ENCODE measurements around the gene RFC5.
A peak's percentile ranks its signal among the peaks of the same experiment; 100 is the strongest.
"Not testable (repeated sequence)": the region's sequence is repeated elsewhere in the genome, so short reads cannot be mapped to it uniquely, and the experiment has no call there.

RFC5 gene

GRCh38 chr12:118016424-118017264 lies at the start of gene RFC5:
RFC5 (plus strand) TSS chr12:118016703; CDS start chr12:118016828, 125 bp downstream.
- peak; percentile 94 to 95 for DNase-seq (ENCODE audit: low read depth in 2 of 2)

- no peak for DNase-seq (ENCODE audit: low read depth in 2 of 2)
Observed at GRCh38 chr12:117967043-117967442, 49.5 kb upstream of the RFC5 start.

- DNase-seq (ENCODE audit: low read depth in 2 of 2), result no peak
Observed at GRCh38 chr12:117967512-117967911, 49.0 kb upstream of the RFC5 start.

GRCh38 chr12:117968151-117968789 lies 48.2 kb upstream of the RFC5 start:
- no peak for DNase-seq (ENCODE audit: low read depth in 2 of 2)

GRCh38 chr12:117968826-117969659 lies 47.5 kb upstream of the RFC5 start, which contains the start of gene KSR2:
KSR2 (minus strand) TSS chr12:117968990; CDS start chr12:117968255, 735 bp downstream.
- peak in 1 of 2 donors; percentile 18 for DNase-seq (ENCODE audit: low read depth in 2 of 2)

GRCh38 chr12:117970334-117970733 lies 46.2 kb upstream of the RFC5 start:
- no peak for DNase-seq (ENCODE audit: low read depth in 2 of 2)

- DNase-seq (ENCODE audit: low read depth in 2 of 2), result no peak
Observed at GRCh38 chr12:117972301-117972700, 44.2 kb upstream of the RFC5 start.

GRCh38 chr12:117975006-117975405 lies 41.5 kb upstream of the RFC5 start:
- no peak for DNase-seq (ENCODE audit: low read depth in 2 of 2)

GRCh38 chr12:117977373-117977772 lies 39.1 kb upstream of the RFC5 start:
- no peak for DNase-seq (ENCODE audit: low read depth in 2 of 2)

- no peak for DNase-seq (ENCODE audit: low read depth in 2 of 2)
Observed at GRCh38 chr12:117980616-117981015, 35.9 kb upstream of the RFC5 start.

- no peak for DNase-seq (ENCODE audit: low read depth in 2 of 2)
Observed at GRCh38 chr12:117981267-117981666, 35.2 kb upstream of the RFC5 start.

- DNase-seq (ENCODE audit: low read depth in 2 of 2), result no peak
Observed at GRCh38 chr12:117985182-117985581, 31.3 kb upstream of the RFC5 start.

- DNase-seq (ENCODE audit: low read depth in 2 of 2), result no peak
Observed at GRCh38 chr12:117986705-117987469, 29.6 kb upstream of the RFC5 start.

GRCh38 chr12:117994551-117995438 lies 21.7 kb upstream of the RFC5 start:
- no peak for DNase-seq (ENCODE audit: low read depth in 2 of 2)

- no peak for DNase-seq (ENCODE audit: low read depth in 2 of 2)
Observed at GRCh38 chr12:117998719-117999118, 17.8 kb upstream of the RFC5 start.

GRCh38 chr12:117999806-118000205 lies 16.7 kb upstream of the RFC5 start:
- DNase-seq (ENCODE audit: low read depth in 2 of 2), result not testable (repeated sequence)

GRCh38 chr12:118010903-118011302 lies 5.6 kb upstream of the RFC5 start:
- DNase-seq (ENCODE audit: low read depth in 2 of 2), result no peak

- no peak for DNase-seq (ENCODE audit: low read depth in 2 of 2)
Observed at GRCh38 chr12:118011377-118011776, 5.1 kb upstream of the RFC5 start.

GRCh38 chr12:118011961-118012360 lies 4.5 kb upstream of the RFC5 start:
- no peak for DNase-seq (ENCODE audit: low read depth in 2 of 2)

GRCh38 chr12:118013283-118013682 lies 3.2 kb upstream of the RFC5 start:
- no peak for DNase-seq (ENCODE audit: low read depth in 2 of 2)
